Activated effector memory CD4-positive, alpha-beta T cell treated with anti-CD3 and anti-CD28 coated beads, Interleukin-2, amount 50 U/mL, for 16 hours (primary cell): ENCODE data around the gene ABCC3.

Experiments used
- DNase-seq: peaks from one replicate; pipeline ENCODE4 v3.0.0-alpha.2; 2020

Gene ABCC3, protein sequence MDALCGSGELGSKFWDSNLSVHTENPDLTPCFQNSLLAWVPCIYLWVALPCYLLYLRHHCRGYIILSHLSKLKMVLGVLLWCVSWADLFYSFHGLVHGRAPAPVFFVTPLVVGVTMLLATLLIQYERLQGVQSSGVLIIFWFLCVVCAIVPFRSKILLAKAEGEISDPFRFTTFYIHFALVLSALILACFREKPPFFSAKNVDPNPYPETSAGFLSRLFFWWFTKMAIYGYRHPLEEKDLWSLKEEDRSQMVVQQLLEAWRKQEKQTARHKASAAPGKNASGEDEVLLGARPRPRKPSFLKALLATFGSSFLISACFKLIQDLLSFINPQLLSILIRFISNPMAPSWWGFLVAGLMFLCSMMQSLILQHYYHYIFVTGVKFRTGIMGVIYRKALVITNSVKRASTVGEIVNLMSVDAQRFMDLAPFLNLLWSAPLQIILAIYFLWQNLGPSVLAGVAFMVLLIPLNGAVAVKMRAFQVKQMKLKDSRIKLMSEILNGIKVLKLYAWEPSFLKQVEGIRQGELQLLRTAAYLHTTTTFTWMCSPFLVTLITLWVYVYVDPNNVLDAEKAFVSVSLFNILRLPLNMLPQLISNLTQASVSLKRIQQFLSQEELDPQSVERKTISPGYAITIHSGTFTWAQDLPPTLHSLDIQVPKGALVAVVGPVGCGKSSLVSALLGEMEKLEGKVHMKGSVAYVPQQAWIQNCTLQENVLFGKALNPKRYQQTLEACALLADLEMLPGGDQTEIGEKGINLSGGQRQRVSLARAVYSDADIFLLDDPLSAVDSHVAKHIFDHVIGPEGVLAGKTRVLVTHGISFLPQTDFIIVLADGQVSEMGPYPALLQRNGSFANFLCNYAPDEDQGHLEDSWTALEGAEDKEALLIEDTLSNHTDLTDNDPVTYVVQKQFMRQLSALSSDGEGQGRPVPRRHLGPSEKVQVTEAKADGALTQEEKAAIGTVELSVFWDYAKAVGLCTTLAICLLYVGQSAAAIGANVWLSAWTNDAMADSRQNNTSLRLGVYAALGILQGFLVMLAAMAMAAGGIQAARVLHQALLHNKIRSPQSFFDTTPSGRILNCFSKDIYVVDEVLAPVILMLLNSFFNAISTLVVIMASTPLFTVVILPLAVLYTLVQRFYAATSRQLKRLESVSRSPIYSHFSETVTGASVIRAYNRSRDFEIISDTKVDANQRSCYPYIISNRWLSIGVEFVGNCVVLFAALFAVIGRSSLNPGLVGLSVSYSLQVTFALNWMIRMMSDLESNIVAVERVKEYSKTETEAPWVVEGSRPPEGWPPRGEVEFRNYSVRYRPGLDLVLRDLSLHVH (N-terminal part only)

GRCh38 chr17:50634224-50634914, at the start of gene ABCC3:
ABCC3 (plus strand) TSS chr17:50634881; CDS start chr17:50634937, 56 bp downstream.
- DNase-seq = no peak

- DNase-seq = no peak
These were observed 49.3 kb upstream of the ABCC3 start for GRCh38 chr17:50585346-50585745.

GRCh38 chr17:50585891-50586290, 48.8 kb upstream of the ABCC3 start:
- no peak for DNase-seq

GRCh38 chr17:50586421-50587247, 48.0 kb upstream of the ABCC3 start:
- DNase-seq = no peak

DNA sequence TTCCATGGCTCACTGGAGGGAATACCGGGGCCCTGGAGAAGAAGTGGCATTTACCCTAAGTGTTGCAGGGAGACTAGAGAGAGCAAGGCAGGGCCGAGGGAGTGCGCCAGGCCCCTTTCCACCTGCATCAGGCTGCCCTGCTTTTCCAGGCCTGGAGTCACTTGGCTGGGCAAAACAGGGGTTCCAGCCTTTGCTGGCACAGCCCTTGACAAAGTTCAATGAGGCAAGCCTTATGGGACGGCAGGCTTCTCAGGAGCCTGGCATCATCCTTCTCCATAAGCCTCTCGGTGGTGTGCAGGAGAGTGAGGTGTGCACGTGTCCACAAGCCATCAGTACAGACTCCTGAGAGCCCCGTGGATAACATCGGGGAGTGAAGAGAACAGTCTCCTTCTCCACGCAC, 47.1 kb upstream of the ABCC3 start:
- DNase-seq = no peak

DNA sequence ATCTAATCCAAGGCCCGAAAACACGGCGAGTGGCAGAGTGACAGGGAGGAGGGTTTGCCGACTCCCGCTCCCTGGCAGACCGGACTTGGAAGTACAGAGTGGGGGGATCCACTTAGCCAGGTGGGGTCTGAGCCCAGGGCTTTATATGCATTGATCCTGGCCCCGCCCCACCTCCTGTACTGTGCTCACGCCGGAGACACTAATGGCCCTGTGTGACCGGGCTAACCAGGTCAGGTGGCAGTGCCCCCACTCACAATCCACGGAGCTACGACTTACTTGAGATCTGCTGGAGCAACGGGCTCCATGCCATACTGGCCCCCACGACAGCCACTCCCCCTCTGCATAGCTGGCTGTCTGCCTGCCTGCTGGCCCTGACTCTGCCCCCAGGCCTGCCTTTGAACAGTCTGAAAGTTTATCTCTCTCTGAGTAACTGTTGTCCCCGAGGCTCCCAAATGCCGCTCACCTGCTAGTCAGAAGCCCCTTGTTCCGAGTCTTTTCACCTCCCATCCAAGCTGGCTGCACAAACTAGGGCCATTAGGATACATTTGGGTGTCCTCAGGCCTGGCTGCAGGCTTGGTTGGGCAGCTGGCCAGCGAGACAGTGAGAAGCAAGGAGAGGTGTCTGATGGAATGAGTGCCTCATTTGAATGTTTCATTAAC, 46.2 kb upstream of the ABCC3 start:
- no peak for DNase-seq

- no peak for DNase-seq
These were observed 45.5 kb upstream of the ABCC3 start for GRCh38 chr17:50589095-50589705.

DNA sequence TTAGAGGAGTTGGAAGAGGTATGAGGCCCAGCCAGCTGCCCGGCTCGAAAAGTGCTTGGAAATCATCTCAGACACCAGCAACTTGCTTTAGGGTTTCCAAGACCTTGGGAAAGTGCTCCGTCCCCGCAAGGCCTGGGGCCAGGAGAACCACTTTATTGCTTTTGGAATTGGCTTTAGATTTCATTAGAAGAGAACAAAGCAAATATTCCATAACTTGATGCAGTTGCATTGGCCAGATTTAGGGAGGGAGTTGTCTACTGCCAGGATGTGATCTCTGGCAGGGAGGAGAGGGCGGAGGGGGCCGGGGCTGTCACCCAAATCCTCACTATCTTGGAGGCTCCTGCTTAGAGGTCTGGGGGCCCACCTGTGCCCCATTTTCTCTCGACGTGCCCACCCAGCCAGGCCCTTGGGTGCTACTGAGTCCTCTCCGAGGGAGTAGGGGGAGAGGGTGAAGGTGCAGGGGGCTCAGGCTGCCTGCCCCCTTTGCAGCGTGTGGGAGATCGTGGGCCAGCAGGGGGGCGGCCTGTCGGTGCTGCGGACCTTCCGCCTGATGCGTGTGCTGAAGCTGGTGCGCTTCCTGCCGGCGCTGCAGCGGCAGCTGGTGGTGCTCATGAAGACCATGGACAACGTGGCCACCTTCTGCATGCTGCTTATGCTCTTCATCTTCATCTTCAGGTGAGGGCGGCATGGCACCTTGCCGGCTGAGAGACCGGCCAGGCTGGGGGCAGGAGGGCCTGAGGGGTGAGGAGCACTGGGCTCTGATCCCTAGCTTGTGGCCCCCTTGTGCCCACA, 43.5 kb upstream of the ABCC3 start:
- DNase-seq = no peak

GRCh38 chr17:50593321-50593720, 41.4 kb upstream of the ABCC3 start:
- no peak for DNase-seq

GRCh38 chr17:50594128-50594823, 40.4 kb upstream of the ABCC3 start:
- no peak for DNase-seq

DNA sequence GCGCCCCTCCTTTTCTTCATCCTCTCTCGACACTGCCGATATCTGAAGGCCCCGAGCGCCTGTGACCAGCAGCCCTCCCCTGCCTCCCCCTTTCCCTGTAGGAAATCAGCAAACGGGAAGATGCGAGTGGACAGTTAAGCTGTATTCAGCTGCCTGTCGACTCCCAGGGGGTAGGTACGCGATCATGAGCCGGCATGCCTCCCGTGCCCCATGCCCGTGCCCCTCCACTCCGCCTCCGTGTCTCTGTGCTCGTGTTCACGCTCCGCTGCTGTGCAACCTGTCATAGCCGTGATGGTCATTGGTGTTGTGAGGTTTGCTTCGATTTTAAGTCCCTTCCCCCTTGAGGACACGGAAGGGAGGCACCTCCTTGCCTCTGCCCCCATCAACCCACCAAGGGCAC, 39.8 kb upstream of the ABCC3 start:
- no peak for DNase-seq

- no peak for DNase-seq
These were observed 38.3 kb upstream of the ABCC3 start for GRCh38 chr17:50596191-50597037.

GRCh38 chr17:50598487-50598886, 36.2 kb upstream of the ABCC3 start:
- no peak for DNase-seq

- no peak for DNase-seq
These were observed 35.1 kb upstream of the ABCC3 start for GRCh38 chr17:50599606-50600005.

DNA sequence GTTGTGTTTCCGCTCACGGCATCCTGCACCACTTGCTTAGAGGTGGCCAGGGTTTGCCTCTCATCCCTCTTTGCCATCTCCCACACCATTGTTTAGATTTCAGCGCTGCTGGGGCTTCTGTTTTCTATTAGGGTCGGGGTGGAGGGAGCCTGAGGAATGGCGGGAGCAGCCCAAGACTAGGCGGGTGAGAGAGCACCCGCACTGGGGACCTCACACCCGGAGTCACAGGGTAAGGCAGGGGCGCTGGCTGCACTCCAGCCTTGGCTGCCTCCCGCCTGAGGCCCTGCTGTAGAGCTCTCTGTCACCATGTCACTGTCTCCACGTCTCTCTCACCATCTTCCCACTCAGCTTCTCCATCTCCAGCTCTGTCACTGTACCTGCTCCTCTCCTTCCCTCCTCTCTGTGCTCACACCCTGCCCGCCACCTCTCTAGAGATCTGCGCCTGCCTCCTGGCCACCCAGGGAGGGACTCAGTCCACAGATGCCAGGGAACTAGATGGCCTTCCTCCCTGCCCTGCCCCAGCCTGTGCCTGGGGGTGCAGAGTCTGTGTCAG, 32.8 kb upstream of the ABCC3 start:
- no peak for DNase-seq

GRCh38 chr17:50602836-50603235, 31.8 kb upstream of the ABCC3 start:
- no peak for DNase-seq

DNA sequence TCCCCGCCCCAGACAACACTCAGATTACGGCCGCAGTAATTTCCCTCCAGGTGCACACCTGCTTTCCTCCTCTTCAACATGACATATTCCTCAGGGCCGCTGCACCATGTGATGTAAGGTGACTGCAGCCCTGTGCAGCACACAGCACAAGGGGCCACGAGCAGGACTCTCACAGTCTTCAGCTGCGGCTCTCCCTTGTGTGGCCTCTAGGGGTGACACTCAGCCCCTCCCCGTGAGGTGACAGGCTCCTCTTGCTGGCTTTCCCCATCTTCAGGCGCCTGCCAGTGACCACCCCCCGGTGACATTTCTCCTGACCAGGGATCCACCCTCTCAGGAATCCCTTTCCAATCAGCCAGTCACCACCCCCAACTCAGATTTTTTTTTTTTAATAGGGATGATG, 31.3 kb upstream of the ABCC3 start:
- DNase-seq = no peak

- DNase-seq = no peak
These were observed 30.2 kb upstream of the ABCC3 start for GRCh38 chr17:50604513-50604912.
